IMR-90 (cell line): Measurements from ENCODE around the gene TPSG1.

Source experiments
- BHLHE40 ChIP-seq: fragments of 150-350 bp; IDR thresholded peaks from 2 replicates; pipeline ENCODE4 v1.6.1; 2016; ENCODE audit warnings: mild to moderate bottlenecking, low read depth, low read length
- CTCF ChIP-seq: conservative IDR thresholded peaks from 2 replicates; pipeline ENCODE4 v1.5.1; 2012; ENCODE audit warnings: mild to moderate bottlenecking, low read depth, low read length, improper control_type of control experiment
- MAZ ChIP-seq: IDR thresholded peaks from 2 replicates; pipeline ENCODE4 v1.6.1; 2012; ENCODE audit warnings: low read depth, mild to moderate bottlenecking, low read length, improper control_type of control experiment, moderate library complexity, borderline replicate concordance
- NFE2L2 ChIP-seq: fragments of 150-350 bp; IDR thresholded peaks from 2 replicates; pipeline ENCODE4 v1.6.1; 2016; ENCODE audit warnings: low read depth, mild to moderate bottlenecking, low read length
- POLR2A ChIP-seq: IDR thresholded peaks from 2 replicates; pipeline ENCODE4 v1.6.1; 2012; ENCODE audit warnings: mild to moderate bottlenecking, low read depth, low read length
- RAD21 ChIP-seq: IDR thresholded peaks from 2 replicates; pipeline ENCODE4 v1.6.1; 2012; ENCODE audit warnings: low read length, improper control_type of control experiment
- RCOR1 ChIP-seq: IDR thresholded peaks from 2 replicates; pipeline ENCODE4 v1.6.1; 2012; ENCODE audit warnings: mild to moderate bottlenecking, low read length, improper control_type of control experiment; ENCODE audit not compliant: insufficient replicate concordance
- SMC3 ChIP-seq: fragments of 150-350 bp; IDR thresholded peaks from 2 replicates; pipeline ENCODE4 v1.6.1; 2016; ENCODE audit warnings: low read depth, mild to moderate bottlenecking, antibody characterized with exemption, low read length, moderate library complexity

GRCh38 chr16:1263591-1264344 lies 38.7 kb upstream of the TPSG1 start:
- TF ChIP-seq CTCF (no peak), BHLHE40 (no peak), POLR2A (no peak), RCOR1 (no peak), RAD21 (no peak), SMC3 (no peak), NFE2L2 (no peak), MAZ (no peak)
